GM19452 (cell line): ENCODE results near the gene TRERF1.

Experiments used
- ATAC-seq: cut with Tn5 transposase; IDR thresholded peaks from one replicate; pipeline ENCODE4 v1.9.1; 2021; ENCODE audit not compliant: unreplicated experiment

The TRERF1 gene

DNA sequence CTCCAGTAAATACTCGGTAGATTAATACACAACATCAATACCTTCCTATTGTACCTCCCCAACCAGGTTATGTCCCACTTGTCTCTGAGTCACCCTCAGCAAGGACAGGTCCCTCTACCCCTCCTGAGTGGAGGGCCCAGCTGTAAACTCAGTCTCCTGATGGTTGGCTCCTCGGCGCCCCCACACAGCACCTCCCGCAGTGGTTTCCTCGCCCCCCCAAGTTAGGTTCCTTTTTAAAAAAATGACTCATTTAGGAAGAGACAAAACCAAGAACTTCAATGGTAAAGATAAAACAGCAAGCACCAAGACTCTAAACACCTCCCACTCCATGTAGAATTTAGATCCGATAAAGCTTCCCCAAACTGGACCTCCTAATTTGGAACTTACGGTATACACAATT, 83.5 kb downstream of the TRERF1 start:
- ATAC-seq = no peak

DNA sequence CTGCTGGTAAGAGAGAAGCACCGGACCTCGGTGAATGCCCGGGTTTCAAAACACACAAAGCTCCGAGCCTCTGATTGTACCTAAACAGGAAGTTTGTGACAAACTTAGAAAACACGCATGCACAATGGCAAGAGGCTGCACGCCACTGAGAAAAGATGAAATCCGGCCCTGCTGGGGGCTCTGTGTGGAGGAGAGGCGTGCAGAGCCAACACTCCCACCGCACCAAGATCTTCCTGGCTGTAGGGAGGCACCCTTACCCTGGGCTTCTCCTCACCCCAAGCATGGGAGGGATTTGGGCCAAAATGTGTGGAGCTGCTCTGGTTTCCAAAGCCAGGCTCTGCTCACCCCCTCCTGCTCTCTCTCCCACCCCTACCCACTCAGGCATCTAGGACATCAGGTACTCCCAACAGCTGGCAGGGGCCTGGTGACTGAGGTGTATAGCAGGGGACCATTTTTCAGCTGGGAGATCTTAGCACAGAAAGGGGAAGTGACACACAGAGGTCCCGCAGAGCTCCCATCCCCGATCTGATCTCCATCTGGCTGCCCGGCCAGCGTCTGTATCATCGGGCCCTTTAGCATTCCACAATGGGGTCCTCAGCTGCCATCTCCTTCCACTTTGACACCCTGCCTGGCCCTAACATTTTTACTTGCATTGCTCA, 84.2 kb downstream of the TRERF1 start:
- ATAC-seq = peak; percentile 70

GRCh38 chr6:42366999-42367352, 84.8 kb downstream of the TRERF1 start:
- peak; percentile 4 for ATAC-seq

GRCh38 chr6:42366011-42366705, 85.6 kb downstream of the TRERF1 start:
- ATAC-seq = no peak

DNA sequence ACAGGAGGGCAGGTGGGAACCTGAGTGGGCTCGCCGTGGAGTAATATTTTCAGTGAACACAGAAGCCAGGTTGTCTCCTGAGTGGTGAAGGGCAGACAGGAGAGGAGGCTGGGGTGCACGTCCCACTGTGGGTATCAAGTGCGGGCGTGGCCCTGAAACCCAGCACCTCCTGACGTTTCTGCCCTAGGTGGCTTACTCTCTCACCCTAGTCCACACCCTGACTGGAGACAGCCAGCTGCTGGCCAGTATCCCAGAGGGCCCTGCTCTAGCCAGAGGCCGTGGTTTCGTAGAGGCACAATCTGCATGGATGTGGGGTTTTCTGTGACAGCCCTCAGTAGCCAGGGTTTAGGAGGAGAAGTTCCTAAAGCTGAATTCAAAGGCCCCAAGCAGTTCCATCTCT, 86.7 kb downstream of the TRERF1 start:
- no peak for ATAC-seq

DNA sequence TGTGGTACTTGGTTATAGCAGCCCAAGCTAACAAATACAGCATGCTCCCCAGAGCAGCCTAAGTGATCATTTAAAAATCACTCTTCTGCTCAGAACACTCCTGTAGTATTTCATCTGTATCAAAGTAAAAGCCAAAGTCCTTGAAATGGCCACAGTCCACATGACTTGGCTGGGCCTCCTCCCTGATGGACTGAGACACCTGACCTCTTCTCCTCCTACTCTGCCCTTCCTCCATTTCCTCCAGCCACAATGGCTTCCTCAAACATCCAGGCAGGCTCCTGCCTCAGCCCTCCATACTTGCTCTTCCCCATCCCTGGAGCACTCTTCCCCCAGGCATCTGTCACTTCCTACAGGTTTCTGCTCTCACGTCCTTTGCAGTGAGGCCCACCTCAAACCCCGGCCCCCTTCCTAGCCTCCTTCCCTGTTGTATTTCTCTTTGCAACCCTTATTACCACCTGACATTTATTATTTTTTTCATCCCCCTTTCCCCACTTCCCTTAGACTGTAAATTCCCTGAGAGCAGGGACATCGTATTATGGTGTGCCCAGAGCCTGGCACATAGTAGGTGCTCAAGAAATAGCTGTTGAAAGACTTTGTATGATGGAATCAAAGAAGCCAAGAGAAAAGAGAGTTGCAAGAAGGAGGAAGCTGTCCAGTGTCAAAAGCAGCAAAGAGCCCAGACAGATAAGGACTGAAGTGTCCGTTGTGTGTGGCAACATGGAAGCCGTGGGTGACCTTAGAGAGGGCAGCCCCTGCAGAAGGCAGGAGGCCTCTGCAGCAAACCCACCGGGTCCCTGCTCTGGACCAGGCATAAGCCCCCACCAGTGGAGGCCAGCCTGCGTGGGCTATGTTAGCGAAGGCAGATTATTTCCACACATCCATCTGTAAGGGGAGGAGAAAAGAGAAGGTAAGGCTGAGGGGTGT, 87.5 kb downstream of the TRERF1 start:
- ATAC-seq = no peak

DNA sequence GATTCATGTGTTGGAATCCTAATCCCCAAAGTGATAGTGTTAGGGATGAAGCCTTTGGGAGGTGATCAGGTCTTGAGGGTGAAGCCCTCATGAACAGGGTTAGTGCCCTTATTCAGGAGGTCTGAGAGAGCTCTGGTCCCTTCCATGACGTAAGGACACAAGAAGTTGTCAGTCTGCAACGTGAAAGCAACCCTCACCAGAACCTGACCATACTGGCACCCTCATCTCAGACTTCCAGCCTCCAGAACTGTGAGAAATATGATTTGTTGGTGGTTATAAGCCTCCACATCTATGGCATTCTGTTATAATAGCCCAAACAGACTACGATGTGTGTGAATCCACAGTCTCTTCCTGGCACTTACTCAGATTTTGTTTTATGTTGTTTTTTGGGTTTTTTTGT, 90.7 kb downstream of the TRERF1 start:
- no peak for ATAC-seq

GRCh38 chr6:42359021-42359420, 92.7 kb downstream of the TRERF1 start:
- ATAC-seq = no peak

- ATAC-seq = no peak
Measured at GRCh38 chr6:42355416-42355815, 96.3 kb downstream of the TRERF1 start.

DNA sequence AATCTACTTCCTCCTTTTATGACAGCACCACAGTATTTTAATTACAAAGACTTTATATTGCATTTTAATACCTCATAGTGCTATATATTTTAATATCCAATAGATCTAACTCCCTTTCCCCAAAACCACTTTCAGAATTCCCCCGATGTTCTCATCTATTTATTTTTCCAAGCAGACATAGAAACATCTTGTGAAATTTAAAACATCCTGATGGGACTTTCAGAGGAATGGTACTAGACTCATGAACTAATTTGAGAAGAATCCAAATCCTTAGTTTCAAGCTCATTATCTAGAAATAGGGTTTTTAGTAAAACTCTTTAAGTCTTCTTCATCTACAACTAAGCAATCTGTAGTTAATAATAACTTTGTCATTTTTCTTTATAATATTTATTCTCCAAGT, 97.0 kb downstream of the TRERF1 start:
- ATAC-seq = no peak

DNA sequence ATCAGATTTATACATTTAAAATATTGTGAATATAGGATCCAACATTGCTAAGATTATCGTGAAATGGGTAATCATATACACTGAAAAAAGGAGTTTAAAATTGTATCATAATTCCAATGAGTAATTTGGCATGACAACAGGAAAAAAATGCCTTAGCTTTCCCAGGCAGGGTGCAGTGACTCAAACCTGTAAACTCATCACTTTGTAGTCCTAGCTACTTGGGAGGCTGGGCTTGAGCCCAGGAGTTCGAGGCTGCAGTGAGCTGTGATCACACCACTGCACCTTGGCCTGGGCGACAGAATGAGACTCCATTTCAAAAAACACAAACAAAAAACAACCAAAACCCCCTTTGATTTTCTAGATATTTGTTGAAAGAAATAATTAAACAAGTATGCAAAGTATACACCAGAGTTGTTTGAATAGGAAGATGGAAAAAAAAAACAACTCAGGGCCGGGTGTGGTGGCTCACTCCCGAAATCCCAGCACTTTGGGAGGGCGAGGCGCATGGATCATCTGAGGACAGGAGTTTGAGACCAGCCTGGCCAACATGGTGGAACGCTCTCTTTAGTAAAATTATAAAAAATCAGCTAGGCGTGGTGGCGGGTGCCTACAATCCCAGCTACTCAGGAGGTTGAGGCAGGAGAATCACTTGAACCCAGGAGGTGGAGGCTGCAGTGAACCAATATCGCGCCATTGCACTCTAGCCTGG, 98.7 kb downstream of the TRERF1 start:
- ATAC-seq = no peak

DNA sequence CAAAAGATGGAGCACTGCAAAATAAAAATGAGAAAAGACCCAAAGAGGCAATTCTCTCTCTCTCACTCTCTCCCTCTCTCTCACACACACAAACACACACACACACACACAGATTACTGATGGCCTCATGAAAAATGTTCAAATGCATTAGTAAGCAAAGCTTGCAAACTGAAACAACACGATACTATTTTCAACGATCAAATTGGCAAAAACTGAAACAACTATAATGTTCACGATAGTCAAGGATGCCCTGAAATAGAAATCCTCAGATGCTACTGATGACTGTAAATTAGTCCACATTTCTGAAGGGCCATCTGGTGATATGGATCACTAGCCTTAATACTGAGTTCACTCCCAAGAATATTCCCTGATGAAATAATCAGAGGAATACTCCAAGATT, 100.8 kb downstream of the TRERF1 start:
- no peak for ATAC-seq

- ATAC-seq = no peak
Measured at GRCh38 chr6:42349753-42350511, 101.8 kb downstream of the TRERF1 start.

- ATAC-seq = no peak
Measured at GRCh38 chr6:42347456-42347855, 104.3 kb downstream of the TRERF1 start.

GRCh38 chr6:42345696-42346416, 105.9 kb downstream of the TRERF1 start:
- no peak for ATAC-seq

DNA sequence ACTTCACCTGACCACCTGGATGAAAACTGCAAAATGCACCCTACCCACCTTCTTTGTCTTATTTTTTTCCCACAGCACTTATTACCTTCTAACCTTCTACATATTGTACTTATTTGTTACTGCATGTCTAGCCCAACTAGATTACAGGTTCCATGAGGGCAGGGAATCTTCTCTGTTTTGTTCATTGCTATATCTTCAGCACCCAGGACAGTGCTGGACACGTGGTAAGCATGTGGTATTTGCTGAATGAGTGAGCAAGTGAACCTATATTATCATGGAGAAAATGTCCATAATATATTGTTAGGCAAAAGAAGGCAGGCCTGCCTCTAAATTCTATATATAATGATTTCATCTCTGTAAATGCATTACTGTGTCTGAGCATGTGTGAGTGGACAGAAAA, 107.0 kb downstream of the TRERF1 start:
- ATAC-seq = no peak

- ATAC-seq = no peak
Measured at GRCh38 chr6:42341771-42342553, 109.8 kb downstream of the TRERF1 start.

DNA sequence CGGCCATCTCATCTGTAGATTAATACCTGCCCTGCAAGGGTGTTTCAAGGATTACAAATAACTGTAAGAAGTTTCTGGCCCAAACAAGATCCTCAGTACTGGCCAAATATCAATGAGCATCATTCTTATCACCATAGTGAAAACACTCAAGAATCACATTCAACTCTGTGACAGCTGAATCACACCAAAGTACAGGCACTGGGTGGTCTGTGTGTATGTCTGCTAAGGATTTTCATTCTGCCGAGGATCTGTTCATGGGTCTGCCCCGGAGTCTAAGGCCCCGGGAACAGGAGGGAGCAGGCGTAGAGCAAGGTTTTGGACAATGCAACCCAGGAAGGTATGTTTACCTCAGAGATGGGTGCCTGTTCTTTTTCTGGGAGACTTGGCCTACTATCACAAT, 110.5 kb downstream of the TRERF1 start:
- no peak for ATAC-seq

DNA sequence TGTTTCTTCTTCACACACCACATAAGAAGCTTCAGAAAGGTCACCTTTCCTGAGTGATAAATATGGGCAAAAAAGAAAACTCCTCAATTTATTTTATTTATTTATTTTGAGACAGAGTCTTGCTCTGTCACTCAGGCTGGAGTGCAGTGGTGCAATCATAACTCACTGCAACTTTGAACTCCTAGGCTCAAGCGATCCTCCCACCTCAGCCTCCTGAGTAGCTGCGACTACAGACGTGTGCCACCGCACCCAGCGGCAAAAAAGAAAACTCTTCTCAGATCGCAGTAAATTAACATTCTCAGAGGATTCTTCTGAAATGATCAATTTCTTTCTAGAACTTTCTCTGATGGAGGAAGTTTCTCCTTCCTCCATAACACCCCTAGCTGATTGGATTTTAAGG, 111.2 kb downstream of the TRERF1 start:
- no peak for ATAC-seq
